ENCODE results near the gene PEA15.

The PEA15 gene

DNA sequence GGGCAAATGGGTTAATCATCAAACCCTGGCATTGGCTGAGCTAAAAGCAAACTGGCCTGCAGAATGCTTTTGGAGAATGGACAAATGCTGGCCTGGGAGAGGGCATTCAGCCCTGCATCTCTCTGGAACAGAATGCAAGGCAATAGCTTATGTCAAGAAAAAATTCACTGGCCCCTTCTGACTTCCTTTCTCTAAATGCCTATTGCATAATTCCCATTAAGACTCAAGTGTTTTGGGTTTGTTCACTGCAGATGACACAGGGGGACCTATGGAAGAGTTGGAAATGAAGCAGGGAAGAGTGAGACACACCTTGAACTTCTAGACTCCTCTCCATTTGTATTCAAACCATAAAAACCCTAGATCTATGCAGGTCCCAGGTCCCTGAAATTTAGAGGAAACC is 15.9 kb downstream of the PEA15 start:
- no peak overlapping the region for H3K4me3 ChIP-seq (ENCODE audit: control insufficient read depth, low read depth, low read length)
- TF ChIP-seq, protein P1, sequence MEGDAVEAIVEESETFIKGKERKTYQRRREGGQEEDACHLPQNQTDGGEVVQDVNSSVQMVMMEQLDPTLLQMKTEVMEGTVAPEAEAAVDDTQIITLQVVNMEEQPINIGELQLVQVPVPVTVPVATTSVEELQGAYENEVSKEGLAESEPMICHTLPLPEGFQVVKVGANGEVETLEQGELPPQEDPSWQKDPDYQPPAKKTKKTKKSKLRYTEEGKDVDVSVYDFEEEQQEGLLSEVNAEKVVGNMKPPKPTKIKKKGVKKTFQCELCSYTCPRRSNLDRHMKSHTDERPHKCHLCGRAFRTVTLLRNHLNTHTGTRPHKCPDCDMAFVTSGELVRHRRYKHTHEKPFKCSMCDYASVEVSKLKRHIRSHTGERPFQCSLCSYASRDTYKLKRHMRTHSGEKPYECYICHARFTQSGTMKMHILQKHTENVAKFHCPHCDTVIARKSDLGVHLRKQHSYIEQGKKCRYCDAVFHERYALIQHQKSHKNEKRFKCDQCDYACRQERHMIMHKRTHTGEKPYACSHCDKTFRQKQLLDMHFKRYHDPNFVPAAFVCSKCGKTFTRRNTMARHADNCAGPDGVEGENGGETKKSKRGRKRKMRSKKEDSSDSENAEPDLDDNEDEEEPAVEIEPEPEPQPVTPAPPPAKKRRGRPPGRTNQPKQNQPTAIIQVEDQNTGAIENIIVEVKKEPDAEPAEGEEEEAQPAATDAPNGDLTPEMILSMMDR (IDR thresholded peaks at IDR 0.05; ENCODE audit: control insufficient read depth, insufficient read depth, low read depth, low read length, missing control alignments), result no peak
- DNase-seq (ENCODE audit: low read depth), result no peak

DNA sequence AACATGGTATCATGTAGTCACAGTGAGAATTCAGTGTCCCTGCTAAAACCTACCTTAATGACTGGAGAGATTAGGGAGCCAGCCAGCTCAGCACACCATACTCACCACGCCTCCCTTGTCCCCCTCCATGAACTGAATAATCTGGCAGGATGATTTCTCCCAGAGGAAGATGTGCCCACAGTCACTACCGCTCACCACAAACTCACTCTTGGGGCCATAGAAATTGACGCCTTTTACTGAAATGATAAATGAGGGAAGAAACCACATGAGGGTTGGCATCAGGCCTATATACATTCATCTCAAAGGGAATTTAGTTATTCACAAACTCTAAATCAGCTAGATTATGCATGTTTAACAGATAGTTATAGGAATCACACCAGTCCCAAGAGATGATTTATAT is 17.4 kb downstream of the PEA15 start:
- DNase-seq (ENCODE audit: low read depth), result no peak
- TF ChIP-seq, protein P1 (IDR thresholded peaks at IDR 0.05; ENCODE audit: control insufficient read depth, insufficient read depth, low read depth, low read length, missing control alignments), result no peak
- H3K4me3 ChIP-seq (ENCODE audit: control insufficient read depth, low read depth, low read length), result no peak overlapping the region

DNA sequence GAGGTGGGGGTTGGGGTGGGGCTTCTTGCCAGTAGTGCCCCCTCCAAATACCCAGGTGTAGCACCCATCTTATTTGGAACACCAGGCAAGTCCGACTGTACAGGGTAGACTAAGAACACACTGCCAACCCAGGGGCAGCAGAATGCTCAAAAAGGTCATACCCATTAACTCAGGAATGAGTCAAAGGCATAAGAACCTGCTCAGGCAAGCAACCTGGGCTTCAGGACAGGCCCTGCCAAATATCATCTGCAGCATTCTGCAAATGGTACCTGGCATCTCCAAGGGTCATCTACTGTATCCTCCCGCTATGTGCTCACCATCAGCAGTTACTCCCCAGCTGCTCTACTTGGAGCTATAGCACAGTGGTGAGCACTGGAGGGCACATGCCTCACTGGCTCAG is 19.4 kb downstream of the PEA15 start:
- no peak for DNase-seq (ENCODE audit: low read depth)
- TF ChIP-seq, protein P1 (IDR thresholded peaks at IDR 0.05; ENCODE audit: control insufficient read depth, insufficient read depth, low read depth, low read length, missing control alignments), result no peak

DNA sequence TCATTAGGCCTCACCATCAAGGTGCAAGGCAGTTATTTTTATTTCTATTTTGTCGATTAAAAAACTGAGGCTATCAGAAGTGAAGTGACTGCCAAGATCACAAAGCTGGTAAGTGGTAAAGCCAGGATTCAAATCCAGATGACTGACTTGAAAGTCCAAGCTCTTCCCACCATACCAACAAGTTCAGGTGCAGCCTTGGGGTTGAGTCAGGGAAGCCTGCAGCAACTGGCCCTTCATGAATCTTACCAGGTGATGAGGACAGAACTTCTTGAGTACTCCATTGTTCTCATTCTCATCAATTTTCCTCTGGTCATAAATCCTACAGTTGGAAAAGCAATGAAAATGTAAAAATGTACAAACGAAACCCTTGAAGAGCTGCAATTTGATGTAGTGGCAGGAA is 20.2 kb downstream of the PEA15 start:
- H3K4me3 ChIP-seq (ENCODE audit: control insufficient read depth, low read depth, low read length), result no peak overlapping the region
- TF ChIP-seq, protein P1 (IDR thresholded peaks at IDR 0.05; ENCODE audit: control insufficient read depth, insufficient read depth, low read depth, low read length, missing control alignments), result no peak
- DNase-seq (ENCODE audit: low read depth), result no peak

More for the DNA sequence above, 19.4 kb downstream of the PEA15 start:
- no peak overlapping the region for H3K4me3 ChIP-seq (ENCODE audit: control insufficient read depth, low read depth, low read length)

DNA sequence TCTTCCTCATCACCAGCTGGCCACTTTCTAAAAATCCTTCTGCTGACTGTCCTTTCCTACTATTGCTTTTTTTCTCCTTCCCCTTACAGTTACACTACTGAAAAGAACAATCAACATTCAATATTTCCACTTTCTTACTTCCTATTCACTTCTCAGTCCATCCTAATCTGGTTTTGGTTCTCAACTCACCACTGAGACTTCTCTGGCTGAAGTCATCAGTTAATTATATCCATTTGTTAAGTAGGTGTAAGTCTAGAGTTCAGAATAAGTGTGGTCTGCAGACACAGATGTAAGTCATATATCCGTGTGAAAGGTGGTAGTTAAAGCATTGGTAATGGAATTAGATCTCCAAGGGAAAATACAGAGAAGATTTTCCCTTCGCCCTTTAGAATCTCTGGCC is 21.4 kb downstream of the PEA15 start:
- TF ChIP-seq, protein P1 (IDR thresholded peaks at IDR 0.05; ENCODE audit: control insufficient read depth, insufficient read depth, low read depth, low read length, missing control alignments), result no peak
- DNase-seq (ENCODE audit: low read depth), result no peak
- no peak overlapping the region for H3K4me3 ChIP-seq (ENCODE audit: control insufficient read depth, low read depth, low read length)

DNA sequence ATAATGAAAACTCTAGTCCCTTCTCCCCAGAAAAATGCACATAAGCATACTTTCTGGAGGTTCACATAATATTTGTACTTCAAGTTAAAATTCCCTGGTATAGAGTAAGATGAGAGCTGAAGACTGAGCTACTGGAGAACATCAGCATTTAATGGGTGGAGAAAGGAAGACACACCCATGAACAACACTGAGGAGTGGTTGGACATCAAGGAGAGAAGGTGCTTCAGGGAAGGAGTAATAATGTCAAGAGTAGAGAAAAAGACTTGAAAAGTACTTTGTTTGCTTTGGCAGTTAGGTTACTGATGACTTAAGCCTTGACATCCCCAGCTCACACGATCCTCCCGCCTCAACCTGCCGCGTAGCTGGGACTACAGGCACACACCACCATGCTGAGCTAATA is 21.9 kb downstream of the PEA15 start:
- H3K4me3 ChIP-seq (ENCODE audit: control insufficient read depth, low read depth, low read length), result no peak overlapping the region
- TF ChIP-seq, protein P1 (IDR thresholded peaks at IDR 0.05; ENCODE audit: control insufficient read depth, insufficient read depth, low read depth, low read length, missing control alignments), result no peak
- no peak for DNase-seq (ENCODE audit: low read depth)

DNA sequence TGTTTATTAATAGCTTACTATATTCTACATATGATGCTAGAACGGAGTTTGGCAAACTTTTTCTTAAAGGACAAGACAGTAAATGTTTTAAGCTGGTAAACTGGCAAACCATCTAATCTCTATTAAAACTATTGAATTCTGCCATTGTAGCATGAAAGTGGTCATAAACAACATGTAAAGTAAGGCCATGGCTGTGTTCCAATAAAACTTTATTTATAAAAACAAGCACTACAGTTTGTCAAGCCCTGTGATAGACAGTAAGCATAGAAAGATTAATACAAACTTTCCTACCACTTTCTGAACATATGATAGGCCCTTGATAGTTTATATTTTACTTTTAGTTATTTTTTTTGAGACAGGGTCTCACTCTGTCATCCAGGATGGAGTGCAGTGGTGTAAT is 22.4 kb downstream of the PEA15 start:
- no peak for DNase-seq (ENCODE audit: low read depth)
- TF ChIP-seq, protein P1 (IDR thresholded peaks at IDR 0.05; ENCODE audit: control insufficient read depth, insufficient read depth, low read depth, low read length, missing control alignments), result no peak
- no peak overlapping the region for H3K4me3 ChIP-seq (ENCODE audit: control insufficient read depth, low read depth, low read length)
